Neutrophil (primary cell): Measurements from ENCODE around the gene RAPGEF6.

ENCODE experiments used
- H3K27ac ChIP-seq: fragments of 200-600 bp; sonication (generic); 2 replicates; pipeline ENCODE4 v1.5.1; 2016; ENCODE audit warnings: mild to moderate bottlenecking, moderate library complexity
- H3K27me3 ChIP-seq: fragments of 200-600 bp; sonication (generic); 2 replicates; pipeline ENCODE4 v1.6.0; 2016; ENCODE audit warnings: mild to moderate bottlenecking
- H3K36me3 ChIP-seq: fragments of 200-600 bp; sonication (generic); 2 replicates; pipeline ENCODE4 v1.5.1; 2017
- H3K4me1 ChIP-seq, 2 experiments: fragments of 200-600 bp in 1 of 2; sonication (generic) in 1 of 2; 1 replicate in 1 of 2; 2 replicates in 1 of 2; pipeline versions ENCODE4 v1.5.1 to v1.6.1; 2013 to 2016; ENCODE audit warnings: low read depth in 1 of 2, low read length in 1 of 2, mild to moderate bottlenecking in 1 of 2, moderate library complexity in 1 of 2; ENCODE audit not compliant: control insufficient read depth in 1 of 2, insufficient read depth in 1 of 2
- H3K4me3 ChIP-seq, 2 experiments: fragments of 200-600 bp in 1 of 2; sonication (generic) in 1 of 2; 1 replicate in 1 of 2; 2 replicates in 1 of 2; pipeline ENCODE4 v1.5.1; 2013 to 2016; ENCODE audit warnings: low read depth in 1 of 2, low read length in 1 of 2, mild to moderate bottlenecking in 1 of 2, moderate library complexity in 1 of 2
- H3K9me3 ChIP-seq: fragments of 200-600 bp; sonication (generic); 2 replicates; pipeline ENCODE4 v1.5.1; 2016
- CTCF ChIP-seq: fragments of 200-600 bp; sonication (generic); IDR thresholded peaks from 2 replicates; pipeline ENCODE4 v1.5.1; 2016; ENCODE audit warnings: antibody characterized with exemption

The RAPGEF6 gene

DNA sequence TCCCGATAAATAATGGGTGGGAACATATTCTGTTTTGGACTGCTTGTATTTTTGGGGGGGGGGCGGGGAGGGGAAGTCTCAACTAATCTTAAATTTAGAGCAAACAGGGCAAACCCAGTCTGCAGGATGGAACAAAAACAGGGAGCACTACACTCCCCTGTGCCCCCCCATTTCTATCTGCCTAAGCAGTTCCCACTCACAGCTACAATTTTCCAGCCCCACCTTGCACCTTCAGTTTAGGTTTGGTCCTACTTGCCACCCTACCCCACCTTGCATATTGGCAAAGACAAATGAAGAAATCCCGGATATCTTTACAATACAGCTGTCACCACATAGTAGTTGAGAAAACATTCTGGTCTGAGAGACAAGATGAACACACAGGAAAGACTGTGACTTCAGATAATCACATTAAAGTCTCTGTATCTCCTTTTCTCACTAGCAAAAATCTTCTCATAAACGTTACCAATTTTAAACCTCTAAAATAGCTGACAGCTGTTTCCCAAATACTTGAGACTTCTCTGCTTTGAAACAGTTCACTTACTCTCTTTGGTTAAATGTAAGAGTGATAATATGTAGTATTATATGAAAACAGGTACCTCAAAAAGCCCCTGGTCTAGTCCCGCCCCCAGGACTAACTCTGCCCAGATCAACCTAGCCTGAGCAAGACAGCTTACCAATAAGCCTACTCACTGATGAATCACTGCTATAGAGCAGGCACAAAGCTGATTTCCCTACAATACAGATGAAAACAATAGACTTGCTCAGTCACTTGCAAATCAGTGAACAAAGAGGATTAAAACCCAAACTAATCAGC lies 5.2 kb upstream of the RAPGEF6 start:
- TF ChIP-seq CTCF, result no peak
- no peaks in the 10 kb centered on the region for H3K9me3 ChIP-seq
- peaks cover 73 to 76% of the 10 kb centered on the region in 2 experiments for H3K4me1 ChIP-seq
- peak overlapping the region; percentile 33 to 40 for H3K4me3 ChIP-seq
- H3K27ac ChIP-seq, result peak overlapping the region; percentile 100
- H3K27me3 ChIP-seq, result no peaks in the 10 kb centered on the region
- H3K36me3 ChIP-seq, result peaks cover 10% of the 10 kb centered on the region

- peaks cover 76 to 78% of the 10 kb centered on the region in 2 experiments for H3K4me1 ChIP-seq
- no peak for TF ChIP-seq CTCF
- H3K36me3 ChIP-seq, result peaks cover under 1% of the 10 kb centered on the region
- H3K27ac ChIP-seq, result peak overlapping the region; percentile 100
- no peaks in the 10 kb centered on the region for H3K9me3 ChIP-seq
- no peak overlapping the region for H3K4me3 ChIP-seq
- H3K27me3 ChIP-seq, result no peaks in the 10 kb centered on the region
These were observed 4.1 kb upstream of the RAPGEF6 start for GRCh38 chr5:131639148-131639547.

- no peaks in the 10 kb centered on the region for H3K27me3 ChIP-seq
- no peaks in the 10 kb centered on the region for H3K9me3 ChIP-seq
- H3K4me3 ChIP-seq, result peak overlapping the region in 1 of 2 experiments; percentile 73
- H3K4me1 ChIP-seq, result peaks cover 84 to 88% of the 10 kb centered on the region in 2 experiments
- peak overlapping the region; percentile 100 for H3K27ac ChIP-seq
- TF ChIP-seq CTCF, result no peak
- H3K36me3 ChIP-seq, result no peaks in the 10 kb centered on the region
These were observed 2.7 kb upstream of the RAPGEF6 start for GRCh38 chr5:131637694-131638093.

- Histone ChIP-seq H3K36me3 (no peaks in the 10 kb centered on the region), H3K4me3 (peak overlapping the region; percentile 73 to 75), H3K9me3 (no peaks in the 10 kb centered on the region), H3K27ac (peak overlapping the region; percentile 100), H3K27me3 (no peaks in the 10 kb centered on the region), H3K4me1 (peaks cover 85 to 87% of the 10 kb centered on the region in 2 experiments)
- TF ChIP-seq CTCF, result no peak
These were observed 899 bp upstream of the RAPGEF6 start for GRCh38 chr5:131635684-131636572.

DNA sequence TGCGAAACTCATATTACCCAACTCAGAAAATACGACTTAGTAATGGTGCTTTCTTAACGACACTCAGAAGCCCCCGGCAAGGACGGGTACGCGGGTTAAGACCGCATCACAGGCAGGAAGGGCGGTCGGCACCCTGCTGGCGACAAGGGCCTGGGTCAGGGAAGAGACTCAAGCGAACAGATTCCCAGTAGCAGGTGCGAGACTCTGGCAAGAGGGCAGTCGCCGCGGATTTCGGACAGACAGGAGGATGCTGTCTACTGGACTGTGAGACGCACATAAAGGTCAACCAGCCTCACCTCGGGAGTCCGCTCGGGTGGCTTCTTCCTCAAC lies 398 bp downstream of the RAPGEF6 start:
- TF ChIP-seq CTCF, result no peak
- H3K4me1 ChIP-seq, result peaks cover 85 to 86% of the 10 kb centered on the region in 2 experiments

More for the DNA sequence above, 398 bp downstream of the RAPGEF6 start:
- Histone ChIP-seq H3K4me3 (peak overlapping the region; percentile 73 to 75), H3K27ac (peak overlapping the region; percentile 100), H3K27me3 (no peaks in the 10 kb centered on the region), H3K36me3 (no peaks in the 10 kb centered on the region), H3K9me3 (no peaks in the 10 kb centered on the region)
